ENCODE data around the gene SQSTM1. TPM values are rescaled to one million over a fixed set of nuclear protein-coding genes. Genes with fewer than 3 reads are reported as not detected.

SQSTM1 gene
- total RNA-seq, 2 donors from 2014 or later: 249 to 606 TPM

DNA sequence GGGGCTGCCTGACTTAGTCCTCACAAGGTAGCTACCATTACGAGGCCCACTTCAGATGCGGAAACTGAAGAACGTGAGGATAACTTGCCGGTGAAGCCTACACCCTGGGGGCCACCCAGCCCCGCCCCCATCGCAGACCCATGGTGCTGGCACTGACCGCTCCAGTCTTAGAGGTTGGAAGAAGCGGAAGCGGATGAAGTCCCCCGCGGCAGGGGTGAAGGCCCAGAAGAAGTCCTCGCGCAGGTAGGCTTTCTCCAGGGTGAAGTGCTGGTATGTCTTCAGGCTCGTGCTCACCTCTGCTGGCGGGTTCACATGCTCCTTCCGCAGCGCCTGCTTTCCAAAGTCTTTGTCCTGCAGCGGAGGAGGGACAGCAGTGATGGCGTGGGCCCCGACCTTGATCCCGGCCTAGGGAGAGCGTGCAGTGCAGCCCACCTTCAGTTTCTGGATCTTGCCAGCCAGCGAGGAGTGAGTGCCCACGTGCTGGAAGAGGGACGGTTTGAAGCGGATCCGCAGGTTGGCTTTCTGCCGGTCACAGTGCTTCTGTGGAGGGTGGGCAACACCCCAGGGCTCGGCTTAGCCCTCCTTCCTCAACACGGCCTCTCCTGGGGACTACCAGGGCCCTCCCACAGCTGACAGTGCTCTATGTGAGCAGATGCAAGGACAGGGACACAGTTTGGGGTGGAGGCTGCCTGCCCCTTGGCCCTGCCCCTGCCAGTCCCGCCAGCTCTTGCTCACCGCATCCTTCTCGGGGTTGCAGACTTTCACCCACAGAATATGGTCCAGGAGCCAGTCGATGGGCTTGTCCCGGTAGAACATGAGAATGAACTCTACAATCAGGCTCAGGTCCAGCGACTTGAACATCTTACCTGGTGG, 21.7 kb upstream of the SQSTM1 start:
- Histone ChIP-seq H3K36me3 (replicated peaks in 1 of 2; ENCODE audit: insufficient read depth in 1 of 2, low read depth in 2 of 2) (peaks cover 0 to 14% of the 10 kb centered on the region in 2 donors), H3K27ac (no peak overlapping the region), H3K9me3 (no peaks in the 10 kb centered on the region), H3K4me3 (no peak overlapping the region), H3K4me1 (peaks cover 51% of the 10 kb centered on the region), H3K27me3 (no peaks in the 10 kb centered on the region)
- ATAC-seq (no peak), DNase-seq (no peak)
- intact Hi-C loops (cut with DNase I): no loop called here
- TF ChIP-seq, protein P1, sequence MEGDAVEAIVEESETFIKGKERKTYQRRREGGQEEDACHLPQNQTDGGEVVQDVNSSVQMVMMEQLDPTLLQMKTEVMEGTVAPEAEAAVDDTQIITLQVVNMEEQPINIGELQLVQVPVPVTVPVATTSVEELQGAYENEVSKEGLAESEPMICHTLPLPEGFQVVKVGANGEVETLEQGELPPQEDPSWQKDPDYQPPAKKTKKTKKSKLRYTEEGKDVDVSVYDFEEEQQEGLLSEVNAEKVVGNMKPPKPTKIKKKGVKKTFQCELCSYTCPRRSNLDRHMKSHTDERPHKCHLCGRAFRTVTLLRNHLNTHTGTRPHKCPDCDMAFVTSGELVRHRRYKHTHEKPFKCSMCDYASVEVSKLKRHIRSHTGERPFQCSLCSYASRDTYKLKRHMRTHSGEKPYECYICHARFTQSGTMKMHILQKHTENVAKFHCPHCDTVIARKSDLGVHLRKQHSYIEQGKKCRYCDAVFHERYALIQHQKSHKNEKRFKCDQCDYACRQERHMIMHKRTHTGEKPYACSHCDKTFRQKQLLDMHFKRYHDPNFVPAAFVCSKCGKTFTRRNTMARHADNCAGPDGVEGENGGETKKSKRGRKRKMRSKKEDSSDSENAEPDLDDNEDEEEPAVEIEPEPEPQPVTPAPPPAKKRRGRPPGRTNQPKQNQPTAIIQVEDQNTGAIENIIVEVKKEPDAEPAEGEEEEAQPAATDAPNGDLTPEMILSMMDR (IDR thresholded peaks at IDR 0.05): no peak
- no peak for TF ChIP-seq POLR2A (IDR thresholded peaks at IDR 0.05)
- WGBS, 2 donors: 94 to 96% methylated on average over 5 to 33 of the region's 36 CpGs

DNA sequence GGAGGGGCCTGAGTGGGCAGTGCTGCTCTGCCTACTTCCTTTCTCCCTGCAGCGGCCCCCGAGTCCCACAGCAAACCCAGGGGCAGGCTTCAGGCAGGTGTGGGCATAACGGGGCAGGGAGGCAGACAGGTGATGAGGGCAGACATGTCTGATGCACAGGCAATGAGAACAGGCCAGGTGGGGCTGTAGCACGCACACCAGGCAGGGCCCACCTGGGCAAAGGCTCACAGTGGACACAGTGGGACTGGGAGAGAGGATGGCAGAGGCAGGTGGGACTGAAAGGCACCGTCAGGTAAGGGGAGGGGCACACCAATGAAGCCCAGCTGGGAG, 21.1 kb upstream of the SQSTM1 start:
- H3K9me3 ChIP-seq: no peaks in the 10 kb centered on the region
- peaks cover 51% of the 10 kb centered on the region for H3K4me1 ChIP-seq
- no peak overlapping the region for H3K4me3 ChIP-seq
- H3K27ac ChIP-seq: no peak overlapping the region
- 86% methylated on average over 5 of the region's 5 CpGs; no CpG with 5 or more reads in 1 of the 2 donors for WGBS, 2 donors
- no peaks in the 10 kb centered on the region for H3K27me3 ChIP-seq
- TF ChIP-seq, protein P1 (IDR thresholded peaks at IDR 0.05): no peak
- TF ChIP-seq POLR2A (IDR thresholded peaks at IDR 0.05): no peak
- intact Hi-C loops (cut with DNase I): no loop called here
- peaks cover 0 to 14% of the 10 kb centered on the region in 2 donors for H3K36me3 ChIP-seq (replicated peaks in 1 of 2; ENCODE audit: insufficient read depth in 1 of 2, low read depth in 2 of 2)
- DNase-seq: no peak
- ATAC-seq: no peak

DNA sequence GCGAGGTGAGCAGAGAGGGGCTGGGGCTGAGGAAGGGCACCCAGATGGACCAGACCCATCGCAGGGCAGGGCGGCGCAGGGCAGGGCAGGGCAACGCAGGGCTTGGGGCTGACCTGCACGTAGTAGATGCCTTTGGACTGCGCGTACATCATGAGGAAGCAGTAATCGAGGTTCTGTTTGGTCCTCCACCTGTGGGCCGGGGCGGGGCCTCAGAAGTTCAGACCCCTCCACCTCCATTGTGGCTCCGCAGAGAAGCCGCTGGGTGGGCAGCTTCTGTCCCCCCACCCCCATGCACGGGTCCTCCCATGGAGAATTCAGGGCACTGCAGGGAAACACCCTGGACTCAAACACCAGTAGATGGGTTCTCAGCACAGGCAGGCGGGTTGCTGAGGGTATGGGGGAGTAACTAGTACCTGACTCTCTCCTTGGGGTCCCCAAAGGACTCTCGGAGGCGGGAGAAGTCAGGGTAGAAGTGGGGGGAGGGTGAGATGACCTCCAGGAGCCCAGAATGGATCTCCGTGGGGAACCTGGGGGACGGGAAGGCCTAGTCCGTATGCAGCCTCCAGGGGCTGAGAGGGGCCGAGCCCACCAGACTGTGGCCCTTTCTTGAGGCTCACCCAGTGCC, 20.5 kb upstream of the SQSTM1 start:
- H3K9me3 ChIP-seq: no peaks in the 10 kb centered on the region
- no peaks in the 10 kb centered on the region for H3K27me3 ChIP-seq
- no peak overlapping the region for H3K27ac ChIP-seq
- TF ChIP-seq, protein P1 (IDR thresholded peaks at IDR 0.05): no peak
- no peak for TF ChIP-seq POLR2A (IDR thresholded peaks at IDR 0.05)
- no peak overlapping the region for H3K4me3 ChIP-seq
- ATAC-seq: no peak
- intact Hi-C loops (cut with DNase I): loop anchor here (10.0 kb wide), 1 partner anchor 105 kb away; the partner anchor contains the start of gene TBC1D9B
- H3K4me1 ChIP-seq: peaks cover 51% of the 10 kb centered on the region
- H3K36me3 ChIP-seq (replicated peaks in 1 of 2; ENCODE audit: insufficient read depth in 1 of 2, low read depth in 2 of 2): peaks cover 0 to 14% of the 10 kb centered on the region in 2 donors
- DNase-seq: no peak
- 89 to 93% methylated on average over 10 to 20 of the region's 21 CpGs for WGBS, 2 donors

DNA sequence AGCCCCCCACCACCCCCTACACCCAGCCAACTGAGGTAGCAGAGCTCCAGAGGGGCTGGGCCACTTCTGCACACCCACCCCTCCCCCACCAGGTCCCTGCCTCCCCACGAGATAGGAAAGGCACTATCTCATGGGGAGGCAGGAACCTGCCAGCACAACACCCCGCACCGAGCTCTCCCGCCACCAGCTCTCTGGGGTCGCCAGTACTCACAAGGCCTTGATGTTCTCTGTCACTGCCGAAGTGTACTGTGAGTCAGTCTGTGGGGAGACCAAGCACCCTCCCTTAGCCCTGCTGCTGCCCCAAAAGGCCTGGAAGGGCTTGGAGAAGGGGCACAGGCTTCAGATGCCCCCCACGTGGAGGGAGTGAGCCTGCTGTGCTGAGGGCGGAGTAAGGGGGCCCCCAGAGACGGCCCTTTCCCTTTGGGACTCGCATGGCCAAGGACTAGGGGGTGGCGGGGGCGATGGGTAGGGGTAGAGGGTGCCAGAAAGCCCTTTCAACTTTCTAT, 20.0 kb upstream of the SQSTM1 start:
- 69 to 78% methylated on average over 12 of the region's 12 CpGs for WGBS, 2 donors
- Histone ChIP-seq H3K4me3 (no peak overlapping the region), H3K4me1 (peaks cover 50% of the 10 kb centered on the region), H3K27ac (no peak overlapping the region), H3K27me3 (no peaks in the 10 kb centered on the region), H3K36me3 (replicated peaks in 1 of 2; ENCODE audit: insufficient read depth in 1 of 2, low read depth in 2 of 2) (peaks cover 0 to 14% of the 10 kb centered on the region in 2 donors), H3K9me3 (no peaks in the 10 kb centered on the region)
- DNase-seq (no peak), ATAC-seq (no peak)
- TF ChIP-seq, protein P1 (IDR thresholded peaks at IDR 0.05): no peak
- no peak for TF ChIP-seq POLR2A (IDR thresholded peaks at IDR 0.05)
- intact Hi-C loops (cut with DNase I): loop anchor here (10.0 kb wide), 1 partner anchor 104 kb away; the partner anchor contains the start of gene TBC1D9B

All from body of pancreas (tissue), 4 donors.